HG03196 (cell line): ENCODE measurements around the gene ATAD3B.
"Not testable (repeated sequence)": the region's sequence is repeated elsewhere in the genome, so short reads cannot be mapped to it uniquely, and the experiment has no call there.

Experiments used
- ATAC-seq: cut with Tn5 transposase; IDR thresholded peaks from one replicate; pipeline ENCODE4 v1.9.1; 2021; ENCODE audit not compliant: unreplicated experiment

ATAD3B gene

DNA sequence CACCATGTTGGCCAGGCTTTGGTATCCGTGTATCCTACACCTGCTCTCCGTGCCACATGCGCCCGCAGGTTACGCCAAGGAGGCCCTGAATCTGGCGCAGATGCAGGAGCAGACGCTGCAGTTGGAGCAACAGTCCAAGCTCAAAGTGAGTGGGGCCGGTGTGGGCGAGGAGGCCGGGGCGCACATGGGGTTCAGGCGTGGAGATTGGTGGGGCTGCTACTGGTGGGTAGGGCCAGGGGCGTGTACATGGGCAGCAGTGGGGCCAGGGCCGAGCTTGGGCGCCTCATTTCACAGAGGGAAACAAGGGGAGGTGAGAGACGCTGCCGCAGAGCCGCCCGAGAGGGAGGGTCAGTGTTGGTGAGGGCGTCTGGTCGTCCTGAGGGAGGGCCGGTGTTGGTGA, 5.6 kb downstream of the ATAD3B start:
- no peak for ATAC-seq

DNA sequence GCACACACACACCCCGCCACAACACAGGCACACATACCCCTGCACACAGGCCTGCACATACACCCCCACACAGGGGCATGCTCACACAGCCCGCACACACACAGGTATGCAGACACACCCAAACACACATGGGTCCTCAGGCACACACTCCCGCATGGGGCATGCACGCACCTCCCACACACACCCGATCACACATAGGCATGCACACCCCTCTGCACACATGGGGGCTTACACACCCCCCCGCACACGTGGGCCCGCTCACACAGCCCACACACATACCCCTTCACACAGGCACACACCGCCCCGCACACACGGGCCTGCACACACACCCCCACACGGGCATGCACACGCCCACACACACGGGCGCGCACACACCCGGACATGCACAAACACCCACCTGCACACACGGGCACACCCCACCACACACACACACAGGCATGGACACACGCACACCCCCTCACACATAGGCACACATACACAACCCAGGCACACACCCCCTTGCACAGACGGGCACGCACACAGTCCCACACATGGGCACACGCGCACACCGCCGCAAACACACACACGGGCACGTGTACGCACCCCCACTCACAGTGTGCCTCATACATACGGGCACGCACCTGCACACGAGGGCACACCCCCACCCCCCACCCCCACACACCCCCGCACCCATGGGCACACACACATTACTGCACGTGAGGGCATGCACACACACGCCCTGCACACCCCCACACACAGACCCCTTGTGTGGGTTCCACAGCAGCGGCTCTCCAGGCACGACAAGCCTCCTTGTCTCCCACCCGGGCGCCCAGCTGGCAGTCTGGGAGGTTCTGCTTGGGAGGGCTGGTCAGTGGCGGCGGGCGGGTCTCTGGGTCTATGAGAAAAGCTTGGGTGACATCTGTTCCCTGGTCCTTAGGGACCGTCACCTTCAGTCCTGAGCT, 8.3 kb downstream of the ATAD3B start:
- ATAC-seq = no peak

GRCh38 chr1:1480488-1480867, 8.9 kb downstream of the ATAD3B start:
- ATAC-seq = not testable (repeated sequence)

DNA sequence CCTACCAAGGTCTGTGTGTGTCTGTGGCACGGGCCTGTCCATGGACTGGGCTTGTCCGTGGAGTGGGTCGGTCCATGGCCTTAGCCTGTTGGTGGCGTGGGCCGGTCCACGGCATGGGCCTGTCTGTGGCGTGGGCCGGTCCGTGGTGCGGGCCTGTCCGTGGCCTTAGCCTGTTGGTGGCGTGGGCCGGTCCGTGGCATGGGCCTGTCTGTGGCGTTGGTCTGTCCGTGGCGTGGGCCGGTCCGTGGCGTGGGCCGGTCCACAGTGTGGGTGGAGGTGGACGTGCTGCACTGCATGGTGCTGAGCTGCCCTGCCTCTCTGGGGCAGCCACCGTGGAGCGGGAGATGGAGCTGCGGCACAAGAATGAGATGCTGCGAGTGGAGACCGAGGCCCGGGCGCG, 10.2 kb downstream of the ATAD3B start:
- not testable (repeated sequence) for ATAC-seq

- no peak for ATAC-seq
These were observed 11.3 kb downstream of the ATAD3B start for GRCh38 chr1:1482856-1483255.

DNA sequence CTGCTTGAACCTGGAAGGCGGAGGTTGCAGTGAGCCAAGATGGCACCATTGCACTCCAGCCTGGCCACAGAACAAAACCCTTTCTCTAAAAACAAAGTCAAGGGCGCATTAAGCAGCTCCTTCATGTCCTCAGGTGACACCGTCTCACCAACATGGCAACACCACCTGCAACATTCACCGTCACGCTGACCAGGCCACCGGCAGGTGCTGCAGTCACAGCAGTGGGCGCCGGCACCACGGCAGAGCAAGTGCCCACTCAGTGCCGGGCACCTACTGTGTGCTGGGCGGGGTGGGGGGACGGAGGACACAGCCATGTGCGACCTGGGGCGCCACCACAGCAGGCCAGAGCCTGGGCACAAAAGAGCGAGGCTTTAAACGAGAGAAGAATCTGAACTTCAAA, 12.1 kb downstream of the ATAD3B start:
- ATAC-seq = no peak

DNA sequence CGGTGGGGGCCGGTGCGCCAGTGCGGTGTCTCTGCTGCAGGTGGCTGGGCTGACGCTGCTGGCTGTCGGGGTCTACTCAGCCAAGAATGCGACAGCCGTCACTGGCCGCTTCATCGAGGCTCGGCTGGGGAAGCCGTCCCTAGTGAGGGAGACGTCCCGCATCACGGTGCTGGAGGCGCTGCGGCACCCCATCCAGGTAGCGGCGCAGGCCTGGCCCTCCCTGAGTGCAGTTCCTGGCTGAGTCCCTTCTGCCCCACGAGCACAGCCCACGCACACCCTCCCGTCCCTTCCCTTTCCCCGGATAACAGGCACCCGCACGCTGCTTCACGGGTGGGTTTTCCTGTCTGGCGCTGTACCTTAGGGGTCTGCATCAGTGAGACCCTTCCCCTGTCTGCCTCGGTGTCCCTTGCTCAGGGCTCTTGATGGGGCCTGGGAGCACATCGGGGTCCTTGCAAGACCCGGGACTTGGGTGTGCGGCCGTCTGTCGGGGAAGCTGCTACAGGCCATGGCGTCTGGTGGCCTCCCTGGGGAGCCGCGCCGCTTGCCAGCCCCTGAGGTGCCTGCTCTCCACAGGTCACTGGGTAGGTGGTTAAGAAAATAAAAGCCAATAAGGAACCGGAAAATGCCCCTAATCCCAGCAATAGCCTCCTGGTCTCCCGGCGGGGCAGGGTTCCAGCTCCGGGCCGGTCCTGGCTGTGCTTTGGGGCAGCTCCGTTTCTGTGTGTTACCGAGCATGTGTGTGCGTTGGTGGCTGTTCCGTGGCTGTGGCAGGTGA, 13.6 kb downstream of the ATAD3B start:
- ATAC-seq = not testable (repeated sequence)

GRCh38 chr1:1485755-1486317, 14.3 kb downstream of the ATAD3B start:
- not testable (repeated sequence) for ATAC-seq

GRCh38 chr1:1487701-1488100, 16.1 kb downstream of the ATAD3B start:
- no peak for ATAC-seq

DNA sequence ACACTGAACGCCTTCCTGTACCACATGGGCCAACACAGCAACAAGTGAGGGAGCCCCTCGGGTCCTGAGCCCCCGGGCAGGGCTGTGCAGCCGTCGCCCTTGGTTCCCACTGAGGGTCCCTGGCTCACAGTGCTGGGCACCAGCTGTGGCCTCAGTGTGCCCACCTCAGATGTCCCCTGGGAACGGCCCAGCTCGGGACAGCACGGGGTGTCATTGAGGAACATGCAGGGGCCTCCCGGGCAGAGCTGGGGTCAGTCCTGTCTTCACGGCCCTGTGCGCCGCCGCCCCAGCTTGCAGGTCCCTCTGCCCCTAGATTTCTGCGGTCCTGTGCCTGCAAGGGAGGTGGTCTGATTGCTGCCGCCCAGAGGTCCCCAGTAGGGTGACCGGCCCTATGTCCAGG, 17.7 kb downstream of the ATAD3B start:
- ATAC-seq = no peak

- no peak for ATAC-seq
These were observed 18.3 kb downstream of the ATAD3B start for GRCh38 chr1:1489861-1490260.

GRCh38 chr1:1490633-1491230, 19.2 kb downstream of the ATAD3B start:
- no peak for ATAC-seq

DNA sequence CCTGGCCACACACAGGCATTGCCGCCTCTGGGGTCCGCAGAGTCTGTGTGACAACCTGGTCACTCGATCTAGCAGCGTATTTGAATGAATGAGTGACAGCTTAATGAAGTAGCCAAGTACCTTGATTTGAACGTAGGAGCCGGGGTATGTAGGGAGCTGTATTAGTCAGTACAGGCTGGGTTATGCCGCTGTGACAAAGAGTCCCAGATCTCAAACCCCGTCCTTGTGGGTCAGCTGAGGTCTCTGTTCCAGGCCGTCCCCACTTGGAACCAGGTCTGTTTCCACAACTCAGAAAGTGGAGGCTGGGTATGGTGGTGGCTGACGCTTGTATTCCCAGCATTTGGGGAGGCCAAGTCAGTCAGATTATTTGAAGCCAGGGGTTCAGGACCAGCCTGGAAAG, 20.0 kb downstream of the ATAD3B start:
- no peak for ATAC-seq

GRCh38 chr1:1494311-1494710, 22.7 kb downstream of the ATAD3B start:
- not testable (repeated sequence) for ATAC-seq

- ATAC-seq = not testable (repeated sequence)
These were observed 24.0 kb downstream of the ATAD3B start for GRCh38 chr1:1495461-1495975.

DNA sequence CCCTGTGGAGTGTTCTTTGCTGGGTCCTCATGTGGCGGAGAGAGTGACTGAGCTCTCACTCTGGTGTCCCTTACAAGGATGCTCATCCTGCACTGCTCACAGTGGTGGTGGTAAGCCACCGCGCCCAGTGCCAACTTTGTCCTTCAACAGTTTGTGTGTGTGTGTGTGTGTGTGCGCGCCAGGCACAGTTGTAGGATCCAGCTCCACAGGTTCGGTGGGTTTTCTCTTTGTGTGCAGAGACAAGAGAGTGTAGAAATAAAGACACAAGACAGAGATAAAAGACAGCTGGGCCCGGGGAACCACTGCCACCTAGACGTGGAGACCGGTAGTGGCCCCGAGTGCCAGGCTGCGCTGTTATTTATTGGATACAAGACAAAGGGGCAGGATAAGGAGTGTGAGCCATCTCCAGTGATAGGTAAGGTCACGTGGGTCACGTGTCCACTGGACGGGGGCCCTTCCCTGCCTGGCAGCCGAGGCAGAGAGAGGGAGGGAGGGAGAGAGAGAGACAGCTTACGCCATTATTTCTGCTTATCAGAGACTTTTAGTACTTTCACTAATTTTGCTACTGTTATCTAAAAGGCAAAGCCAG, 33.3 kb downstream of the ATAD3B start:
- not testable (repeated sequence) for ATAC-seq

GRCh38 chr1:1505366-1505798, 33.8 kb downstream of the ATAD3B start:
- not testable (repeated sequence) for ATAC-seq

- not testable (repeated sequence) for ATAC-seq
These were observed 34.2 kb downstream of the ATAD3B start for GRCh38 chr1:1505801-1506200.

- ATAC-seq = no peak
These were observed 35.7 kb downstream of the ATAD3B start for GRCh38 chr1:1507305-1507704.

GRCh38 chr1:1508775-1509464, 37.4 kb downstream of the ATAD3B start:
- ATAC-seq = not testable (repeated sequence)
